ENCODE results near the gene CXCL1. TPM values are rescaled to one million over a fixed set of nuclear protein-coding genes. Genes with fewer than 3 reads are reported as not detected.

The CXCL1 gene
- total RNA-seq, 1 donor from 2014 or later = 5.7 TPM

DNA sequence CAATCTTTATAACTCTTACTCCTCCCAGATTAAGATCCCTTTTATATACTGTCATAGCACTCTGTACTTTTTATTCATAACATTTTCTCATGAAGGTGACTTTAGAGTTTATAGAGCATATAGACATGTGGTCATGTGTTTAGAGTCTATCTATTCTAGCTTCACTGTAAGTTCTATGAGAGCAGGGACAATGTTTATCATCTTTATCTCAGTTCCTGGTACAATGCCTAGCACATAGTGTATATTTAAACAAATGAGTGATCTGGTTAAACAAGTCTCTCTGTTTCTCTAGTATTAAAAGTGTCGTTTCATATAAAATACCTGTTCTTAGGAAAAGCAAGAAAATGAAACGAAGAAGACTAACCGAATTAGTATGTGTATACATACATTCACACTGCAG is 29.5 kb upstream of the CXCL1 start:
- no peaks in the 10 kb centered on the region for H3K36me3 Mint-ChIP-seq
- H3K4me1 Mint-ChIP-seq (ENCODE audit: unreplicated experiment) = no peaks in the 10 kb centered on the region
- H3K27me3 Mint-ChIP-seq = peaks cover 50% of the 10 kb centered on the region

DNA sequence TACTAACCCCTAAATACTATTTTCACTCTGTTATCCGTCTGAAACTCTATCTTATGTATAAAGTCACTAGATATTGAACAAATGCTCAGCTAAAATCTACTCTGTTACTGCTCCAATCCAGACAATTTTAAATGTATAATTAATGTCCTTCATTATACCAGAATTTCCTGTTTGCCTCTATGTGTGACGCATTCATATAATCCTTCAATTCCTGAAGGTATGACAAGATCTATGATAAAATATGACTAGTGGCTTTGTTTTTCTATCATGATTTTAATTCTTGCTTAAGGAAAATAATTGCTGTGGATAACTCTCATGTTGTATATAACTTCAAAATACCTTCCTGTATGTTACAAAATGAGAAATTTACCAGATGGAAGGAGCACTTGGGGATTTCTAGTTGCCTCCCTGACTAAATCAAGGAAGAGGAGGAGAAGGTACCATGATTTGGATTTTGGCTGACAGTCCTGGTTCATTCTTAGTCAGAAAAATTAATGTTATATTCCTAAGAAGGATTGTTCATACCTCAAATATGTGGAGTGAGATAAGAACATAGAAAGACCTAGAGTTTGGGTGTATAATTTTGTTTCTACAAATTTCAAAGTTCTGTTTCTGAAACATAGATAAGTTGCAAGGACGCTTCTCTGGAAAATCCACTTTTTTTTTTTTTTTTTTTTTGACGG is 27.8 kb upstream of the CXCL1 start:
- Mint-ChIP-seq H3K9me3 (peaks cover 5% of the 10 kb centered on the region), H3K27ac (no peak overlapping the region), H3K4me3 (no peak overlapping the region), H3K36me3 (no peaks in the 10 kb centered on the region), H3K27me3 (peaks cover 49% of the 10 kb centered on the region), H3K4me1 (ENCODE audit: unreplicated experiment) (no peaks in the 10 kb centered on the region)
- no peak for DNase-seq (ENCODE audit: extremely low spot score, unreplicated experiment)
- TF ChIP-seq, protein P1, sequence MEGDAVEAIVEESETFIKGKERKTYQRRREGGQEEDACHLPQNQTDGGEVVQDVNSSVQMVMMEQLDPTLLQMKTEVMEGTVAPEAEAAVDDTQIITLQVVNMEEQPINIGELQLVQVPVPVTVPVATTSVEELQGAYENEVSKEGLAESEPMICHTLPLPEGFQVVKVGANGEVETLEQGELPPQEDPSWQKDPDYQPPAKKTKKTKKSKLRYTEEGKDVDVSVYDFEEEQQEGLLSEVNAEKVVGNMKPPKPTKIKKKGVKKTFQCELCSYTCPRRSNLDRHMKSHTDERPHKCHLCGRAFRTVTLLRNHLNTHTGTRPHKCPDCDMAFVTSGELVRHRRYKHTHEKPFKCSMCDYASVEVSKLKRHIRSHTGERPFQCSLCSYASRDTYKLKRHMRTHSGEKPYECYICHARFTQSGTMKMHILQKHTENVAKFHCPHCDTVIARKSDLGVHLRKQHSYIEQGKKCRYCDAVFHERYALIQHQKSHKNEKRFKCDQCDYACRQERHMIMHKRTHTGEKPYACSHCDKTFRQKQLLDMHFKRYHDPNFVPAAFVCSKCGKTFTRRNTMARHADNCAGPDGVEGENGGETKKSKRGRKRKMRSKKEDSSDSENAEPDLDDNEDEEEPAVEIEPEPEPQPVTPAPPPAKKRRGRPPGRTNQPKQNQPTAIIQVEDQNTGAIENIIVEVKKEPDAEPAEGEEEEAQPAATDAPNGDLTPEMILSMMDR (conservative IDR thresholded peaks at IDR 0.05) = no peak

More for the DNA sequence above, 29.5 kb upstream of the CXCL1 start:
- no peak overlapping the region for H3K4me3 Mint-ChIP-seq
- peaks cover 5% of the 10 kb centered on the region for H3K9me3 Mint-ChIP-seq
- no peak for DNase-seq (ENCODE audit: extremely low spot score, unreplicated experiment)
- H3K27ac Mint-ChIP-seq = no peak overlapping the region
- TF ChIP-seq, protein P1 (conservative IDR thresholded peaks at IDR 0.05) = no peak

DNA sequence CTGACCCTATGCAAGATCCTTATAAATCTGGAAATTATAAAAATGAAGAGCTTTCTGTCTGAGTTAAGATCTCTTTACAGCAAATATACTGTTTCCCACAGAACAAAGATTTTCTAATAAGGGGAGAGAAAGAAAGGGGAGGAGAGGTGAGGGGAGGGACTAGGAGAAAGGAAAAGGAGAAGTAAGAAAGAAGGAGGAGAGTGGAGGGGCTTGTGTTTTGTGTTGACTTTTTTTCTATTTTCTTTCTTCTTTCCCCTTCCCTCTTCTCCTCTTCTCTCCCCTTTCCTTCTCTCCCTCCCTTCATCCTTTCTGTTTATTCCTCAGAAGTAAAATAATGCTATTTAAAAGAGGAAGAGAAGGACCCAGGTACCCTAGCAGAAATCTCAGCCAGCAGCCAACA is 26.5 kb upstream of the CXCL1 start:
- no peak for DNase-seq (ENCODE audit: extremely low spot score, unreplicated experiment)
- TF ChIP-seq, protein P1 (conservative IDR thresholded peaks at IDR 0.05) = no peak
- no peak overlapping the region for H3K4me3 Mint-ChIP-seq
- peaks cover 5% of the 10 kb centered on the region for H3K9me3 Mint-ChIP-seq
- H3K27me3 Mint-ChIP-seq = peaks cover 42% of the 10 kb centered on the region
- H3K4me1 Mint-ChIP-seq (ENCODE audit: unreplicated experiment) = no peaks in the 10 kb centered on the region
- H3K27ac Mint-ChIP-seq = no peak overlapping the region
- H3K36me3 Mint-ChIP-seq = no peaks in the 10 kb centered on the region

DNA sequence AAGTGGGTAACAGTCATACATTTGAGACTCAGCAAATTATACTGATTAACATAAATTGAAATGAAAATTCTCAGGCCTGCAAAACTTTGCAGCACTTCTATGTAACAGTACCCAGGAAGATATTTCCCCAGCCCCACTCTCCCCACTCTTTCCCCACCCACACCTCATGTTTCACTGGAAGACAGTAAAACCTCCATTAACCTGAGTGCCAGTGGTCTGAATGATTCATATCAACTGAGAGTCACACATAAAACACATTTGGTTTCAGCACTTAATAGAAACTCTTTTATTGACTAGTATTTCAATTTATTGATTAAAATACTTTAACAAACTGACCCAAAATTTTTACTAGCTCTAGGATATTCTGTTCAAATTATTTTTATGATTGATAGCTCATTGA is 25.8 kb upstream of the CXCL1 start:
- Mint-ChIP-seq H3K4me3 (no peak overlapping the region), H3K27me3 (peaks cover 37% of the 10 kb centered on the region), H3K9me3 (peaks cover 5% of the 10 kb centered on the region), H3K36me3 (no peaks in the 10 kb centered on the region), H3K4me1 (ENCODE audit: unreplicated experiment) (no peaks in the 10 kb centered on the region), H3K27ac (no peak overlapping the region)
- TF ChIP-seq, protein P1 (conservative IDR thresholded peaks at IDR 0.05) = no peak
- DNase-seq (ENCODE audit: extremely low spot score, unreplicated experiment) = no peak

DNA sequence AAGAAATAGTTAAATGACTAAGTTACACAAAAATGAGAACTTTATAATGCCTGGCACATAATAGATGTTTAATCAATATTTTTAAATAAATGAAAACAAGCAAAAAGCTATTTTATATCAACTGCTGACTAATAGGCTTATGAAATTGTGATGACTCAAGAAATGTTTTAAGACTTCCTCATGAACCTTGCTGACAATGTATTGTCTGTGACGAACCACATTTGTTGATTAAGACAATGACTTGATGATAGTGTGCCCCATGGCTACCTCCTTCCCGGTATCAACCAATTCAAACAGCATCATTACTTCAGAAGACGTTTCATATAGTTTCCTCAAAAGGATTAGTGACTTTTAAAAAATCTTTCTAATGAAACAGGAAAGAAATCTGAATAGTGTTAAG is 24.8 kb upstream of the CXCL1 start:
- Mint-ChIP-seq H3K27me3 (peaks cover 28% of the 10 kb centered on the region), H3K36me3 (no peaks in the 10 kb centered on the region), H3K9me3 (peaks cover 5% of the 10 kb centered on the region), H3K27ac (no peak overlapping the region), H3K4me3 (no peak overlapping the region), H3K4me1 (ENCODE audit: unreplicated experiment) (no peaks in the 10 kb centered on the region)
- no peak for DNase-seq (ENCODE audit: extremely low spot score, unreplicated experiment)
- TF ChIP-seq, protein P1 (conservative IDR thresholded peaks at IDR 0.05) = no peak

Measured in type B pancreatic cell (in vitro differentiated cells).